ENCODE data around the gene COL13A1.

- TF ChIP-seq, protein P1, sequence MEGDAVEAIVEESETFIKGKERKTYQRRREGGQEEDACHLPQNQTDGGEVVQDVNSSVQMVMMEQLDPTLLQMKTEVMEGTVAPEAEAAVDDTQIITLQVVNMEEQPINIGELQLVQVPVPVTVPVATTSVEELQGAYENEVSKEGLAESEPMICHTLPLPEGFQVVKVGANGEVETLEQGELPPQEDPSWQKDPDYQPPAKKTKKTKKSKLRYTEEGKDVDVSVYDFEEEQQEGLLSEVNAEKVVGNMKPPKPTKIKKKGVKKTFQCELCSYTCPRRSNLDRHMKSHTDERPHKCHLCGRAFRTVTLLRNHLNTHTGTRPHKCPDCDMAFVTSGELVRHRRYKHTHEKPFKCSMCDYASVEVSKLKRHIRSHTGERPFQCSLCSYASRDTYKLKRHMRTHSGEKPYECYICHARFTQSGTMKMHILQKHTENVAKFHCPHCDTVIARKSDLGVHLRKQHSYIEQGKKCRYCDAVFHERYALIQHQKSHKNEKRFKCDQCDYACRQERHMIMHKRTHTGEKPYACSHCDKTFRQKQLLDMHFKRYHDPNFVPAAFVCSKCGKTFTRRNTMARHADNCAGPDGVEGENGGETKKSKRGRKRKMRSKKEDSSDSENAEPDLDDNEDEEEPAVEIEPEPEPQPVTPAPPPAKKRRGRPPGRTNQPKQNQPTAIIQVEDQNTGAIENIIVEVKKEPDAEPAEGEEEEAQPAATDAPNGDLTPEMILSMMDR (IDR thresholded peaks at IDR 0.05), result no peak
- no peak for TF ChIP-seq POLR2A (IDR thresholded peaks at IDR 0.05)
Measured at GRCh38 chr10:69941730-69942129, 140.0 kb downstream of the COL13A1 start.

Measured in adrenal gland (tissue), 5 donors.